ENCODE measurements around the gene COMMD3. TPM values are rescaled to one million over a fixed set of nuclear protein-coding genes. Genes with fewer than 3 reads are reported as not detected.
A peak's percentile ranks its signal among the peaks of the same experiment; 100 is the strongest.

Gene COMMD3
- total RNA-seq, 1 experiment from 2014 or later: 2.4 TPM

DNA sequence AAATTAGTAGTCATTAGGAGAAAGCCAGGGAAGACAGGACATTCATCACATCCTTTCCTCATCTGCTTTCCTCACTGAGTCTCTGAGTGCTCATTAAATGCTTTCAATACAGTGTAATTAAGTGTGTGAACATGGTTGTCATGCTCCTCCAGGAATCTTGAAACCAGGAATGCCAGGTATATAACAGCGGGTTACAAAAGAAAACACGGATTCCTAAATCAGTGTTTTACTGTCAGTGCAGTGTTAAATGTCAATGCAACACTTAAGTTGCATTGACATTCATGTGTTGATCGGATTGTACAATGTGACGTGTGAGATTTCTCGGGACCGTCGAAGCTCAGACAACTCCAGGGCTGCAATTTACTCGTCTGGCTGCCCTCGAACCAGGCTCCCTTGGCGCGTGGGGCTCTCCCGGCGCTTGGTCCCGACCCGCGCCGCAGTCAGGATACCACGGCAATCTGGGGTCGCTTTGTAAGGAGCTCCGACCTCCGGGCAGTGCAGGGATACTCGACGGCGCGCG lies 28.7 kb downstream of the COMMD3 start:
- no CpG with 5 or more reads among the region's 26 CpGs for WGBS (ENCODE audit: extremely low coverage, insufficient read length, low lambda C conversion rate)
- H3K4me1 Mint-ChIP-seq: peaks cover 3 to 12% of the 10 kb centered on the region in 2 experiments
- no peak overlapping the region for H3K27ac ChIP-seq (ENCODE audit: insufficient read length, low read depth, low read length)
- no peak overlapping the region for H3K23ac ChIP-seq (ENCODE audit: insufficient read length, low read depth, low read length)
- no peak overlapping the region for H3T11ph ChIP-seq (ENCODE audit: low read length)
- peaks cover 97% of the 10 kb centered on the region for H3K27me3 Mint-ChIP-seq (ENCODE audit: low read depth)
- TF ChIP-seq, protein P1, sequence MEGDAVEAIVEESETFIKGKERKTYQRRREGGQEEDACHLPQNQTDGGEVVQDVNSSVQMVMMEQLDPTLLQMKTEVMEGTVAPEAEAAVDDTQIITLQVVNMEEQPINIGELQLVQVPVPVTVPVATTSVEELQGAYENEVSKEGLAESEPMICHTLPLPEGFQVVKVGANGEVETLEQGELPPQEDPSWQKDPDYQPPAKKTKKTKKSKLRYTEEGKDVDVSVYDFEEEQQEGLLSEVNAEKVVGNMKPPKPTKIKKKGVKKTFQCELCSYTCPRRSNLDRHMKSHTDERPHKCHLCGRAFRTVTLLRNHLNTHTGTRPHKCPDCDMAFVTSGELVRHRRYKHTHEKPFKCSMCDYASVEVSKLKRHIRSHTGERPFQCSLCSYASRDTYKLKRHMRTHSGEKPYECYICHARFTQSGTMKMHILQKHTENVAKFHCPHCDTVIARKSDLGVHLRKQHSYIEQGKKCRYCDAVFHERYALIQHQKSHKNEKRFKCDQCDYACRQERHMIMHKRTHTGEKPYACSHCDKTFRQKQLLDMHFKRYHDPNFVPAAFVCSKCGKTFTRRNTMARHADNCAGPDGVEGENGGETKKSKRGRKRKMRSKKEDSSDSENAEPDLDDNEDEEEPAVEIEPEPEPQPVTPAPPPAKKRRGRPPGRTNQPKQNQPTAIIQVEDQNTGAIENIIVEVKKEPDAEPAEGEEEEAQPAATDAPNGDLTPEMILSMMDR (conservative IDR thresholded peaks at IDR 0.05): no peak
- no peak overlapping the region for H3K18ac ChIP-seq (ENCODE audit: insufficient read length, low read depth, low read length)
- no peaks in the 10 kb centered on the region for H3K9me3 ChIP-seq (ENCODE audit: control insufficient read depth, low read depth, low read length)
- H4K20me1 ChIP-seq (ENCODE audit: control insufficient read depth, insufficient read depth, insufficient read length): no peaks in the 10 kb centered on the region
- H3K4me2 ChIP-seq (ENCODE audit: insufficient read depth, insufficient read length, low read length): peak overlapping the region; percentile 95
- no peak overlapping the region for H2AFZ ChIP-seq (ENCODE audit: low read length)
- no peak overlapping the region for H2BK120ac ChIP-seq (ENCODE audit: low read depth, low read length, poor library complexity, severe bottlenecking)
- no peak overlapping the region for H2BK12ac ChIP-seq (ENCODE audit: insufficient read length, low read depth, low read length)
- H4K91ac ChIP-seq (ENCODE audit: insufficient read length, low read depth, low read length): no peak overlapping the region
- H3K27me3 ChIP-seq (ENCODE audit: insufficient read depth, low read length): peaks cover 50% of the 10 kb centered on the region
- H2AK5ac ChIP-seq (ENCODE audit: insufficient read length, low read length): no peak overlapping the region
- H3K27ac Mint-ChIP-seq: no peak overlapping the region
- no peak overlapping the region for H3K14ac ChIP-seq (ENCODE audit: insufficient read depth, low read length)
- no peaks in the 10 kb centered on the region; a peak in 1 of 7 replicates for H3K36me3 Mint-ChIP-seq (ENCODE audit: insufficient read depth in 1 of 3, low read depth in 3 of 3)
- H3K9me3 Mint-ChIP-seq: peaks cover 0 to 5% of the 10 kb centered on the region in 2 experiments; a peak in 3 of 5 replicates
- H3K4me3 Mint-ChIP-seq: peak overlapping the region; percentile 61 to 84; a peak in 4 of 5 replicates
- H3K56ac ChIP-seq (ENCODE audit: insufficient read length, low read depth, low read length): no peak overlapping the region
- no peak overlapping the region for H3K4ac ChIP-seq (ENCODE audit: low read depth, low read length)
- H2BK15ac ChIP-seq (ENCODE audit: low read depth, low read length): no peak overlapping the region
- H3K9ac ChIP-seq (ENCODE audit: extremely low read depth, insufficient read length, low read length): no peak overlapping the region
- H4K8ac ChIP-seq (replicated peaks; ENCODE audit: insufficient read length, low read depth, low read length): no peak overlapping the region
- H2BK5ac ChIP-seq (ENCODE audit: insufficient read length, low read length): no peak overlapping the region
- peaks cover 4% of the 10 kb centered on the region; the same call in 1 of the 2 replicates for H3K4me1 ChIP-seq (ENCODE audit: insufficient read depth, low read length)
- H2BK20ac ChIP-seq (ENCODE audit: low read depth, low read length, poor library complexity, severe bottlenecking): no peak overlapping the region
- H3K23me2 ChIP-seq (ENCODE audit: insufficient read length, low read depth, low read length, poor library complexity, severe bottlenecking): peaks cover 18% of the 10 kb centered on the region
- DNase-seq: no peak
- H4K5ac ChIP-seq (ENCODE audit: insufficient read length, low read depth, low read length): no peak overlapping the region
- no peaks in the 10 kb centered on the region for H3K79me2 ChIP-seq (ENCODE audit: insufficient read depth, low read length)
- H3K79me1 ChIP-seq (ENCODE audit: insufficient read depth, low read depth, low read length, poor library complexity, severe bottlenecking): no peaks in the 10 kb centered on the region

All from H9 (cell line).